NCI-H2196 (cell line): ENCODE results near the gene CIBAR2.
A peak's percentile ranks its signal among the peaks of the same experiment; 100 is the strongest.
"Not testable (repeated sequence)": the region's sequence is repeated elsewhere in the genome, so short reads cannot be mapped to it uniquely, and the experiment has no call there.

ENCODE experiments used
- DNase-seq: peaks from one replicate; lab custom pipeline; 2025; ENCODE audit not compliant: unreplicated experiment; lab: John Stamatoyannopoulos, UW

The CIBAR2 gene

DNA sequence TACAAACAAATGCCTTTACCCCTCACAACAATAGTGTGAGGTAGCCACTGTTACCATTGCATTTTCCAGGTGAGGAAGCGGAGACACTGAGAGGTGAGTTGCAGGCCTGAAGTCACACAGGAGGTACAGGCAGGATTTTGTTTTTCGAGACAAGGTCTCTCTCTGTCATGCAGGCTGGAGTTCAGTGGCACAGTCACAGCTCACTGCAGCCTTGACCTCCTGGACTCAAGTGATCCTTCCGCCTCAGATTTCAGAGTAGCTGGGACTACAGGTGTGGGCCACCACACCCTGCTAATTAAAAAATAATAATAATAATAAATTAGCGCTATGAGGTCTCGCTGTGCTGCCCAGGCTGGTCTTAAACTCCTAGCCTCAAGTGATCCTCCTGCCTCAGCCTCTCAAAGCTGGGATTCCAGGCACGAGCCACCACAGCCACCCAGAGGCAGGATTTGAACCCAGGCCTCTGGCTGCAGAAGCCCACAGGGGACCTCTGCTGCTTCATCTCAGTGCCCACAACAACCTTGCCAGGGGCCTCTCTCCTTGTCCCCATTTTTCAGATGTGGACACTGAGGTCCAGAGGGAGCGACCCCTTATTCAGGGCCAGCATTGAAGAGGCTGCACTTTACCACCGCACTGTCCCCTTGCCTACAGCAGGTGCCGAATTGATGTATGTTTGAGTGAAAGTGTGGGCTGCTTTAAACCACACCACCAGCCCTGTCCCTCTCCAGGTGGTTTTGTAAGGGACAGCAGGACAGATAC, 16.0 kb upstream of the CIBAR2 start:
- DNase-seq, result no peak

DNA sequence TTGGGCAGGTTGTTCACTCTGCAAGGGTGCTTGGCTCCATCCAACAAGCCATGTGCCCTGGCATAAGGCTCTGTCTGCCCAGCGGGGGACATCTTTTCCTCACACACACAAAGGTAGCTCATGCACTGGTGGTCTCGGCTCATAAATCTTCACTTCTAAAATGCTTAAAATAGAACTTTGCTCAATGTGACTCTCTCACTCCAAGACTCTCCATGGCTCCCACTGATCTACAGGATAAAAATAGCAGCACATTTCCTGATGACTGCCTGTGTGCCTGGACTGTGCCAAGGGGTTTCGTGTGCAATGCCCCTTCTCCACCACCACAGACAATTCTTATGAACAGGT, 15.1 kb upstream of the CIBAR2 start:
- no peak for DNase-seq

DNA sequence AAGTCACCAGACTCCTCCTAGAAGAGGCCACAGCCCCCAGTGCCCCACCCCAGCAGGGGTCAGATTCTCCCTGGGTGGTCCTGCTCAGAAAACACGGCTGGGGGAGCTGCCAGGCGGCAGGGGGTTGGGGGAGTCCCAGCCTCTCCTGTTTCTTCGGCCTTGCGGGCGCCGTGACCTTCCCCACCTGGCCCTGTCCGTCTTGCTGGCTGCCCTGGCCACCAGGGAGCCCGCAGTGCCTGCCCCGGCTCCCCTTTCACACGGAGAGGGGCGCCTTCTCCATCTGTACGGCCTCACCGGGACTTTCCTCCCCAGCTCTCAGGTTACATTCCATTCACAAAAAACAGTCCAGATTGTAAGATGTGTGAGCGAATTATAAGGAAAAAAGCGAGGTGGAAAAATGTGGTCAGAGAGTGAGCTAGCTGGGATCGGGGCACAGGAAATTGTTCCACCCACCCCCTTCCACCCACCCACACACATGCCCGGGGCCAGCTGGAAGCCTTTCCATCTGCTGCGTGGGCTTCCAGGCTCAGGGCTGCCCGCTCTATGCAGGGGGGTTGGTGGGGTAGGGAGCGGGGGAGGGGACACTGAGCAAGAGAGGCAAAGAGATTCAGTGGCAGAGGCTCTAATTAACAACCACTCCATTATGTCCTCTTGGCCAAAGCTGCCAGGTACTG, 14.6 kb upstream of the CIBAR2 start:
- peak; percentile 12 for DNase-seq

DNA sequence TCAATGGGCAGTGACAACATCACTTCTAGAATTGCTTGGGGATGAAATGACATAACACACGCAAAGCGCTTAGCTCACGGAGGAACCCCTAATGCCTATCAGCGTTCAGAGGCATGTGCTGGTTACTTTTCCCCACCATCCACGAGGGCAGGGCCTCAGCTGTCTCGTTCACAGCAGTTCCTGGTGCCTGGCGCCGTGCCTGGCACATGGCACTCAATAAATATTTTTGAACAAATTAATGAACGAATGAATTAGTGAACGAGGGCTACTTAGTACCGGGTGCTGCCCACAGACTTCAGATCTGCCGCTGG, 14.1 kb upstream of the CIBAR2 start:
- DNase-seq, result no peak

DNA sequence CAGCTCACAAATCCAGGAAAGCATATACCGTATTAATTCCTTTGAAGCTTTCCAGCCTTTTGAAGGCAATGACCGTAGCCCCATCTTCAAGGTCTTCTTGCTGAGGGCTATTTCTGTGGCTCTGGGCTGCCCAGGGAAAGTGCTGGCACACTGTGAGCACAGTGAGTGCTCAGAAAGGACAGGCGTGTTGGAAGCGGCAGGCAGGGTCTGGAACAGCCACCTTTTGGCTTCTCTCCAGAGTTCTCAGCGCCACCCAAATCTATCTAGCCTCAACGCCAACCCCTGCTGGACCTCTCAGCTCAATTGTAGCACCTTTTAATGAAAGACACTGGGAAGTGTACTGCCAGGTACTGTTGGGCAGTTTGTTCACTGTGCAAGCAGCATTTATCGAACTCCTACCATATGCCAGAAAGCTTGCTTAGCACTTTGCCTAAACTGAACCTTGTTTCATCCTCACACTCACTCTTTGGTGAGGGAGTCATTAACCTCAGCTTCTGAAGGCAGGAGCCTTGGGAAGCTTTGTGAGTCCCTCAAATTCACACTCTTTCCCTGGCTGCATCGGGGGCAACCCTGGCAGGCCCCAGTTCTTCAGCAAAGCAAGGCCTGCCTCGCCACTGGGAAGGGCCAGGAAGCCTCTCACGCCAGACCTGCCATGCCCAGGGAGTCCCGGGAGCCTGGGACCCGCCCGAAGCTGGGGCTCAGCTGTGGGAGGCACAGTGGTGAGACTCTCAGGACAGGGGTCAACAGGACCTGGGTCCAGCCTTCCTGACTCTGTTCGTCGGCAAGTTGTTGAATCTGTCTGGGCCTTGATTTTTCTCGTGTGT, 13.5 kb upstream of the CIBAR2 start:
- no peak for DNase-seq

DNA sequence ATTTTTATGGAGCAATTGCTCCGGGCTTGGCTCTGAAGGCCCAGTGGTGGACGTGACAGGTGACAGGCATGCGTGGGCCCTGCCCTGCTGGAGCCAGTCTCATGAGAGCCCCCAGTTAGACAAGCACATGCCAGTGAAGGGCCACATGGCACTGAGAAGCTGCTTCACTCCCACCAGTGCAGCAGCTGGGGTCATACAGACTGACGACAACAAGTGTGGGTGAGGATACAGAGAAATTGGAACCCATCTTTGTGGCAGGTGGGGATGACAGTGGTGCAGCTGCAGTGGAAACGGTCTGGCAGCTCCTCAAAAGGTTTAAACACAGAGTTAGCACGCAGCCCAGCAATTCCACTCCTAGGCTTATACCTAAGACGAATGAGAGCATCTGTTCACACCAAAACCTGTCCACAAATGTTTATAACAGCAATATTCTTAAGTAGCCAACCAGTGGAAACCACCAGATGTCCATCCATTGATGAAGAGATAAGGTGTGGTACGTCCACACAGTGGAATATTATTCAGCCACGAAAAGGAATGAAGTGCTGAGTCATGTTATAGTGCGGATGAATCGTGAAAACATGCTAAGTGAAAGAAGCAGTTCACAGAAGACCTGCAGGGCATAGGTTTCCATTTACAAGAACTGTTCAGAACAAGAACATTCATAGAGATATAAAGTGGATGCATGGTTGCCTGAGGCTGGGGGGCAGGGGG, 12.5 kb upstream of the CIBAR2 start:
- no peak for DNase-seq

DNA sequence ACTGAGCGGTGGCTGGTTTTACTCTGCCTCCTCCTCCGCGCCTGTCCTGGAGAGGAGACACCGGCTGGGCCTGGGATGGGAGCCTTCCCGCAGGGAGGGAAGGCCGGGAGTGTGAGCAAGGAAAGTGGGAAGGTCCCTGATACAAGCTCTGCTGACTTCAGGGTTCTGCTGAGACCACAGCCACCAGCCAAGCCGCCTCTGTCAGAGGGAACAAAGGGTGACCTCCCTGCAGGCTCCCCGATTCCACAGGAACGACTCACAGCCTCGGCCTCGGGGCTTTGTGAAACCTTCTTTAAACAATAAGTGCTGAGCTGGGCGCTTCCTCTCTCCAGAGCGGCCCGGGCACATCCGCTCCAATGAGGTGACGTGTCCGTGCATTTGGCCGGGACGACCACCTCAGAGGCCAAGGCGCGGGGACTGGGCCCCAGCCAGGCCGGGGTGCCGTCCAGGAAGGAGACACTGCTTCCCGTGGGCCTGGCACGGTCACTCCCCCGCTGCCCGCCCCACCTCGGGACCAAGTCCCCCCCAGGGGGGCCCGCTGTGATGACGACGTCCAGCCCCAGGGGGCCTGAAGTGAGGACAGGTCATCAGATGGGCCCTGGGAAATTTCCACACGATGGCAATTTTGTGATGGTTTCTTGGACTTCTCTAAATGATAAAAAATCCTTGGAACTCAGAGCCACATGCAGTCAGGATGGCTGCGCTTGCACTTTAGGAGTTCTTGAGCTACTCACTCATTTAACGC, 11.8 kb upstream of the CIBAR2 start:
- DNase-seq, result no peak

DNA sequence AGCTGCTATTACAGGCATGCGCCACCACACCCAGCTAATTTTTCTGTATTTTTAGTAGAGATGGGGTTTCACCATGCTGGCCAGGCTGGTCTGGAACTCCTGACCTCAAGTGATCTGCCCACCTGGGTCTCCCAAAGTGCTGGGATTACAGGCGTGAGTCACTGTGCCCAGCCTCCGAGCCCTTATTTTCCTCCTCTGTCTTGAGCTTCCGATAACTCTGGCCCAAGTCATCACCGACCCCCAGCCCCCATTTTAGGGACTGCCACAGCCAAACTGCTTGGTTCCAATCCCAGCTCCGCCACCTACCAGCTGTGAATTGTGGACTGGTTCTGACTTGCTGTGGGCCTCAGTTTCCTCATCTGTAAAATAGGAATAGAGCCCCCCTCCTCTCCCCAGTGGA, 11.2 kb upstream of the CIBAR2 start:
- not testable (repeated sequence) for DNase-seq

DNA sequence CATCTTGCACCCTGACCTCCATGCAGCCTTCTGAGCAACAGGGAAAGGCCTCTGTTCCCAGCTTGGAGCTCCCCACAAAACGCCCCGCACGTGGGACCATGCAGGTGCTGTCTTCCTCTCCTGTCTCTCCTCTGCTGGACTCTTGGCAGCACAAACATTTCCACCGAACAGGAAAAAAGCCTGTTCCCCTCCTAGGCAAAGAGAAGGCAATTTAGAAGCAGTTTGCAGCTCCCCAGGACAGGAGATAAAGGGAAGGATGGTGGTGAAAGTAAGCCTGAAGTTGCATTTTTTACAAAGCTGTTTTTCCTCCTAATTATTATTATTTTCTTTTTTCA, 7.7 kb upstream of the CIBAR2 start:
- DNase-seq, result no peak

DNA sequence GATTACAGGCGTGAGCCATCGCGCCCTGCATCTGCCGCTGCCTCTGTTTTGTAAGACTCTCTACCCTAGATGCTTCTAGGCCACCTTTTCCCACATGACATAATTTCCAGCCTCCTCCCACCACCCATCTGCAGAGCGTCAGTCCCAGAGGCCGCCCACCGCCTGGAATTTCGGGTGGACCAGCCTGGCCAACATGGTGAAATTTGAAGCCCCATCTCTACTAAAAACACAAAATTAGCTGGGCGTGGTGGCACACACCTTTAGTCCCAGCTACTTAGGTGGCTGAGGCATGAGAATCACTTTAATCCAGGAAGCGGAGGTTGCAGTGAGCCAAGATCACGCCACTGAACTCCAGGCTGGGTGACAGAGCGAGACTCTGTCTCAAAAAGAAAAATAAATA, 5.1 kb upstream of the CIBAR2 start:
- no peak for DNase-seq

DNA sequence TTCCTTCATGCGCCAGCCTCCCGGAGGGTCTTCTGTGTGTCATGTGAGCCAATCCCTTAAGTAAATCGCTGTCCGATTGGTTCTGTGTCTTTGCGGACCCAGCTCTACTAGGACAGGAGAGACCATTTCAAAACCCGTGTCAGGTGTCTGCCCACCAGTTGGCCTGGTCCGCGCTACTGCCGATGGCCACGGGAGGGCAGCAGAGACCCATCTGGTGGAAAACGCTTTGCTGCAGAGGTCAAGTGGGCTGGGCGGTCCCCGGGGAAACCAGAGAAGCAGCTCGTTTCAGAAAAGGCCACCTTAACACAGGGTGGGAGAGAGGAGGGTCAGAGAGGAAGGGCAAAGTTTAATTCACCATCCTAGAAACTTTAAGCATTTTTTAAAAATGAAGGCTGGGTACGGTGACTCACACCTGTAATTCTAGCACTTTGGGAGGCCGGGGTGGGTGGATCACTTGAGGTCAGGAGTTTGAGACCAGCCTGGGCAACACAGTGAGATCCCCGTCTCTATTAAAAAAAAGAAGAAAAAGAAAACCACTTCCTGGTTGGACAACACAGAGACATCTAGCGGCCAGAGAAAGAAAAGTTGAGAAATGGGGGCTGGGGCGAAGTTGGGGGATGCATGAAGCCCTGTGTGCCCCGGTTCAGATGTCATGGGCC, 2.8 kb upstream of the CIBAR2 start:
- peak; percentile 73 for DNase-seq

DNA sequence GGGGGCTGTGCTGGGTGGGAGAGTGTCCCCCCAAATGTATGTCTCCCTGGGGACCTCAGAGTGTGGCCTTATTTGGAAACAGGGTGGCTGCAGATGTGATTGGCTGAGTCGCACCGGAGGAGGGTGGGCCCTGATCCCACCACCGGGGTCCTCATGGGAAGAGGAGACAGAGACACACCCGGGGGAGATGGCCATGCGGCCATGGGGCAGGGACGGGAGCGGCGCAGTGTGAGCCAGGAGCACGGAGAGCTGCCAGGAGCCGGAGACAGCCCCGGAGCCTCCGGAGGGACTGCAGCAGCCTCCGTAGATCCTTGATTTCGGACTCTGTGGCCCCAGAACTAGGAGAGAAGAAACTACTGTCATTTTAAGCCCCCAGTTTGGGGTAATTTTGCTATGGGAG, 1.6 kb upstream of the CIBAR2 start:
- DNase-seq, result no peak

DNA sequence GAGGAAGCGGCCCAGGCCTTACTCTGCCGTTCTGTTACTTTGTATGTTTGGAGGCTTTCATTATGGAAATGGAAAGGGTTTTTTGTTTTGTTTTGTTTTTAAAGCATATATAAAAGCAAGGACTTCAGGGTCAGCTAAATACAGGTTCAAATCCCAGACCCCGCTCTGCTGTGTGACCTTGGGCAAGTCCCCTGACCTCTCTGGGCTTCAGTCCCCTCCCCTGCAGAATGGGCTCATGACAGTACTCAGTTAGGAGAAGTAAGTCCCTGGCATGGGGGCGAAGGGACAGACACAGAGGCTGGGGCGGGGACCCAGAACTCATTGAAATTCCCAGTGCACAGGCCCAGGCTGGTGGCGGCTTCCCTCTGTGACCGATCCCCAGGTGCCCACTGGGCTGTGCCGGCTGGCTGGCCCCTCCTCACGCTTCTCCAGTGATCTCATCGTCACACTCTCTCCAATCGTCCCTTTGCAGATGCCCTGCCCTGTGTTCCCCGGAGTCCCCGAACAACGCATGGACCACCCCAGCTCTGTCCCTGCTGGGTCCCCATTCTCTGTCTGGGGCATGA, 979 bp upstream of the CIBAR2 start:
- no peak for DNase-seq

DNA sequence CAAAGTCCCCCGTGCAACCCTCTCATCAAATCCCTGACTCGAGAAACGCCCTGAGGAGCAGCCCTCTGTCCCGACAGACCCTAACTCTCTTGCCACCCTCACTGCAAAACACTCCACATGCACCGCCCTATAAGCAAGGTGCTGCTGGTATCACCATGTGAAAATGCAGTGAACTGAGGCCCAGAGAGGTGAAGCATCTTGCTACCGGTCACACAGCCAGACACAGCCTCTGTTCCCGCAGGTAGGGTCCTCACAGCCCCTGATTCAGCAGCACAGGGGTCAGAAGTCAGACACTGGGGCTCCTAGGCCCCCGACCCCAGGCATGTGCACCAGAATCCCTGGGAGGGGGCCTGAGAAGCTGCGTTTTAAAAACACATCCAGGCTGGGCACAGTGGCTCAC, 1.1 kb downstream of the CIBAR2 start:
- DNase-seq, result no peak

DNA sequence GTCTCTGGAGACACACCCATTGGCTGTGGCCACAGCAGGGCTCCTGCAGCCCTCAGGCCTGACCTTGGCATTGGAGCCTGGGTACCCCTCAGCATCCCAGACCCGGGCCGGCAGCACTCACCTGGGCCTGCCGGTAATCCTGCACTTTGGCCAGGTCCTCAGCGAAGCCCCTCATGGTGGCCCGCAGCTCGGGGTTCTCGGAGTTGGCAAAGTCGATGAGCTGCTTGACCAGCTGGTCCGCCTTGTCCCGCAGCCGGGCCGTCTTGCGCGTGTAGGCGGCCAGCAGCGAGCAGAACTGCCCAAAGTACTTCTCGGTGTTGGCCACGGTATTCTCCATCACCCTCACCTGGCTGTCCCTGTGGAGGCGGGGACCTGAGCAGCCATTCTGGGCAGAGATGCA, 2.2 kb downstream of the CIBAR2 start:
- DNase-seq, result no peak

DNA sequence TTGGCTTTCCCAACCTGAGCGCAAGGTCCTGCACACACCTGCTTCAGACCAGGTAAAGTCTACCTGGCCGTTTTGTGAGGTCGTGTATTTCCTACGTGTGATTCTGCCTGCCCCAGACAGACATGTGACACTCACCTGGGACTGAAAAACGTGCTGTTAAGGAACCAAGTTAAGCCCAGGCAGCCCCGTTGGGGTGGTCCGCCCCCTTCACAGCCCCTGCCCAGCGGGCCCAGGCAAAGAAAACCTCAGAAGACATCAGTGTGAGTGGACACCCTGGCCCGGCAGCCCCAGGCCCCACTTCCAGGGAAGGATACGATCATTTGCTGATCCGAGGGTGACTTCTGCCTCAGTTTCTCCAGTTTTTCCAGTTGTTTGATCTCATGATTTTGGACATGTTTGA, 4.7 kb downstream of the CIBAR2 start:
- DNase-seq, result no peak

DNA sequence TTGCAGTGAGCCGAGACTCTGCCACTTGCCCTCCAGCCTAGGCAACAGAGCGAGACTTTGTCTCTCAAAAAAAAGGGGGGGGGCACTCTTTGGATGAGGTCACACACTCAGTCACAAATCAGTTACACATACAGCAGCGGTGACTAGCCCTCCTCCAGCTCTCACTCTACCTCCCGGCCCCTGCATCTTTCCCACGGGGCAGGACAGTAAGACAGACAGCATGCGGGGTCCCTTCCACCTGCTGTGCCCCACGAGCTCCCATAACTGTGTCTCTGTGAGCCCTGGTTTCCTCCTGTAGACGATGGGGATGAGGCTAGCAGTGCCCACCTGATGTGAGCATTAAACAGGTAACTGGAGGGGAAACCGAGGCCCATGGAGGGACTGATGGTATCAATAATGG, 5.2 kb downstream of the CIBAR2 start:
- DNase-seq, result no peak

DNA sequence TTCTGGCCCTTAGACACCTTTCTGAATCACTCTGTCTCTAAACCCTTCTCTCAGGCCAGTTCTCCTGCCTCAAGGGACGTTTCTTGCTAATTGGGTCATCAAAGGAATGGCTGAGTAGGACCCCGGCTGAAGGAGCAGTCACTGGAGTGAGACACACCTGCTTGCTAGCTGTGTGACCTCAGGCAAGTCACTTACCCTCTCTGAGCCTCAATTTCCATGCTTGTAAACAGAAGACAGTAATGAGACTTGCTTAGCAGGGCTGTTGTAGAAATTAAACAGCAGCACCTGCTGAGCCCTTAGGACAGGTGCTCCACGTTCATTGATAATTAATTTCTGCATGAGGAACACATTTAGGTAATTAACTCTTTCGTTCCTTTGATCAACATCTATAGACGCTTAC, 6.8 kb downstream of the CIBAR2 start:
- no peak for DNase-seq

DNA sequence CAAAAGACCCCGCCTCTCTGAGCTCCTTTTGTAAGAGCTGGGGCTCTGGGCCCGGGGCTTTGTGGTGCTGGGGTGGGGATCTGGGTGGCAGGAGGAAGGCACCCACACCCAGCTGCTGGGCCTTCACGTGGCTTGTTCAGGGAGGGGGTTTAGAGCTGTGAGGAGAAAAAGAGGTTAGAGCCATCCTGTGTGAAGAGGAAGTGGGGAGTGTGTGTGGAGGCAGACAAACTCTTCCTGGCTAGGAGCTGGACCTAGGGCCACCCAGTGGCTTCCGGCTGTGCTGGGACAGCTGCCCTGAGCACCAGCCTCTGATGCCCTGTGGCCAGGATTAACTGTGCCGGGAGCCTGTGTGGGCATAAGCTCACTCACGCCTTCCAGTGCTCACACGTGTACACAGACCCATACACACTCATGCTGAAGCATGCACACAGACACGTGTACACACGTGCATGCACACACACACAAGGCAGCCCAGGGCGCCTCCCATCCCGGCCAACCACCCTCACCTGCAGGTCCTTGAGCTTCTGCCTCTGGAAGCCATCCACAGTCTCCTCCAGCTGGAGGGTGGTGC, 7.4 kb downstream of the CIBAR2 start:
- DNase-seq, result no peak

DNA sequence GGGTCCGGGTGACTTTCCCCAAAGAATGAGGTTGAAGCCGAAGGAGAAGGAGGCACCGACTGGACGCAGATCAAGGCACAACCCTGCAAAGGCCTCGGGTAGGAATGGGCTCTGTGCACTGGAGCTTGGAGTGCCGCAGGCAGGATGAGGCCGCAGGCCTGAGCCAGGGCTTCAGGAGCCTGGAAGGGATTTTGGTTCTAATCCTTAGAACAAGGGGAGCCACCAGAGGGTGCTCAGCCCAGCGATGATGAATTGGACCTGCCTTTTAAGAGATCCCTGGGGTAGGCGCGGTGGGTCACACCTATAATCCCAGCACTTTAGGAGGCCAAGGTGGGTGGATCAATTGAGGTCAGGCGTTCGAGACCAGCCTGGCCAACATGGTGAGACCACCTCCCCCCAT, 8.1 kb downstream of the CIBAR2 start:
- no peak for DNase-seq
